Left forelimb (tissue), 1 donor: ENCODE data around the gene SPACA4.
A peak's percentile ranks its signal among the peaks of the same experiment; 100 is the strongest.

Experiments used
- DNase-seq: peaks from one replicate; pipeline ENCODE4 v3.0.0-alpha.2; 2018; ENCODE audit warnings: low spot score

SPACA4 gene

GRCh38 chr19:48634424-48635262 lies 28.1 kb downstream of the SPACA4 start:
- DNase-seq: peak; percentile 93

GRCh38 chr19:48635263-48635965 lies 28.9 kb downstream of the SPACA4 start:
- no peak for DNase-seq

- DNase-seq: no peak
Observed at GRCh38 chr19:48635966-48636858, 29.7 kb downstream of the SPACA4 start.

- no peak for DNase-seq
Observed at GRCh38 chr19:48636859-48637448, 30.4 kb downstream of the SPACA4 start, which contains the start of gene DBP. Gene DBP, minus strand, starts transcription at chr19:48637379. Its CDS starts 385 bp downstream, at chr19:48636994.

- DNase-seq: peak; percentile 99
Observed at GRCh38 chr19:48637449-48637947, 31.0 kb downstream of the SPACA4 start.

GRCh38 chr19:48637948-48638830 lies 31.6 kb downstream of the SPACA4 start:
- DNase-seq: peak; percentile 88

GRCh38 chr19:48638831-48639381 lies 32.4 kb downstream of the SPACA4 start:
- DNase-seq: no peak

GRCh38 chr19:48639483-48640375 lies 33.2 kb downstream of the SPACA4 start:
- no peak for DNase-seq

GRCh38 chr19:48641850-48642249 lies 35.3 kb downstream of the SPACA4 start:
- DNase-seq: no peak

- DNase-seq: no peak
Observed at GRCh38 chr19:48642862-48643261, 36.3 kb downstream of the SPACA4 start.

- DNase-seq: no peak
Observed at GRCh38 chr19:48644355-48644754, 37.8 kb downstream of the SPACA4 start.

- DNase-seq: no peak
Observed at GRCh38 chr19:48644839-48645619, 38.5 kb downstream of the SPACA4 start.

GRCh38 chr19:48645620-48646000 lies 39.1 kb downstream of the SPACA4 start:
- DNase-seq: no peak

- DNase-seq: peak; percentile 97
Observed at GRCh38 chr19:48646001-48646721, 39.6 kb downstream of the SPACA4 start, which contains the start of gene CA11. Gene CA11, minus strand, starts transcription at chr19:48646187. Its CDS starts 555 bp downstream, at chr19:48645632.

- DNase-seq: no peak
Observed at GRCh38 chr19:48646722-48647216, 40.2 kb downstream of the SPACA4 start.

GRCh38 chr19:48648134-48648533 lies 41.6 kb downstream of the SPACA4 start:
- no peak for DNase-seq

- no peak for DNase-seq
Observed at GRCh38 chr19:48650974-48651682, 44.6 kb downstream of the SPACA4 start.
